Memory B cell (primary cell): ENCODE data around the gene ALG10B.
"Not testable (repeated sequence)": the region's sequence is repeated elsewhere in the genome, so short reads cannot be mapped to it uniquely, and the experiment has no call there.

Experiments
- ATAC-seq: fragments of 150-1000 bp; cut with Tn5 transposase; 2 replicates; pipeline ENCODE4 v1.10.0; 2021; ENCODE audit warnings: low read depth, mild to moderate bottlenecking, moderate library complexity
- DNase-seq, 2 donors: peaks; one replicate each; pipeline ENCODE4 v3.0.0; 2022; ENCODE audit warnings: low spot score in 2 of 2
- H3K27ac Mint-ChIP-seq: one replicate; pipeline ENCODE4 v1.8.0; 2022; ENCODE audit warnings: mild to moderate bottlenecking, moderate library complexity, mixed read lengths
- H3K27me3 Mint-ChIP-seq: one replicate; pipeline ENCODE4 v1.8.0; 2022; ENCODE audit warnings: mixed read lengths
- H3K36me3 Mint-ChIP-seq: one replicate; pipeline ENCODE4 v1.8.0; 2022; ENCODE audit warnings: mild to moderate bottlenecking, mixed read lengths
- H3K4me1 Mint-ChIP-seq: one replicate; pipeline ENCODE4 v1.8.0; 2022; ENCODE audit warnings: mixed read lengths
- H3K4me3 Mint-ChIP-seq: one replicate; pipeline ENCODE4 v1.8.0; 2022; ENCODE audit warnings: mild to moderate bottlenecking, moderate library complexity, mixed read lengths
- H3K9me3 Mint-ChIP-seq: one replicate; pipeline ENCODE4 v1.8.0; 2022; ENCODE audit warnings: mixed read lengths

The ALG10B gene

DNA sequence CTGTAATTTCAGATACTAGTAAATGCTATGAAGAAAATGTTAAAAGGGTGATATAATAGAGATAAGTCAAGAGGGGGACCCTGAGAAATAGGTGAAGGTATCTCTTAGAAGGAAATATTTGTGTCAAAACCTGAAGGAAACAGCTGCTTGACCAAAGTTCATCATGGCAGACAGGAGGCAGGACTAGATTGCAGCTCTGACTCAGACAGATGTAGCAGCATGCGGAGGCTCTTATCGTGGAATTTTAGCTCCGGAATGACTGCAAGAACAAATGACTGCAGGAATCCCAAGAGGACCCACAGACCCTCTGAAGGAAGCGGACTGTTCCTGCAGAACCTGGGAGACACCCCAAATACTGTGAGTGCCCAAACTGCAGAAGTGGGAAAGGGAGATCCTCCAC lies 26.7 kb downstream of the ALG10B start:
- not testable (repeated sequence) for ATAC-seq, H3K27ac Mint-ChIP-seq, H3K4me3 Mint-ChIP-seq, H3K4me1 Mint-ChIP-seq, H3K36me3 Mint-ChIP-seq, H3K27me3 Mint-ChIP-seq, DNase-seq
- H3K9me3 Mint-ChIP-seq: peaks cover 15% of the 10 kb centered on the region

DNA sequence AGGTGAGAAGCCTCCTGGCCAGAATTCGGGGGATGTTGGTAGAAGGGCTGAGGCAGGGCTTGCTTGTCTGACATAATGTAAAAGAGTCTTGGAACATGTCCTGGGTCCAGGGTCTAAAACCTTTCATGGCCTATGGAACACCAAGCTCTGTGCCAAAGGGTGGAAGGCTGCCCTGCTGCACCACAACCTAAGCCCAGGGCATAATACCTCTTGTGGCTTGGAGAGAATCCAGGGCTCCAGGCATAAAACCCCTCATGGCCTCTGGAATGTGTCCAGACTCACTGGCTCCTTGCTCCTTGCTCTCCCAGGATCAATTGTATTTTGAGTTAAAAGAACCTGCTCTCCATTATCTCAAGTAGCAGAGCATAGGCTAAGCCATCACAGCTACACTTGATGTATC lies 27.3 kb downstream of the ALG10B start:
- not testable (repeated sequence) for H3K36me3 Mint-ChIP-seq, H3K27me3 Mint-ChIP-seq, H3K4me3 Mint-ChIP-seq, ATAC-seq, DNase-seq, H3K4me1 Mint-ChIP-seq, H3K27ac Mint-ChIP-seq
- H3K9me3 Mint-ChIP-seq: peaks cover 15% of the 10 kb centered on the region

DNA sequence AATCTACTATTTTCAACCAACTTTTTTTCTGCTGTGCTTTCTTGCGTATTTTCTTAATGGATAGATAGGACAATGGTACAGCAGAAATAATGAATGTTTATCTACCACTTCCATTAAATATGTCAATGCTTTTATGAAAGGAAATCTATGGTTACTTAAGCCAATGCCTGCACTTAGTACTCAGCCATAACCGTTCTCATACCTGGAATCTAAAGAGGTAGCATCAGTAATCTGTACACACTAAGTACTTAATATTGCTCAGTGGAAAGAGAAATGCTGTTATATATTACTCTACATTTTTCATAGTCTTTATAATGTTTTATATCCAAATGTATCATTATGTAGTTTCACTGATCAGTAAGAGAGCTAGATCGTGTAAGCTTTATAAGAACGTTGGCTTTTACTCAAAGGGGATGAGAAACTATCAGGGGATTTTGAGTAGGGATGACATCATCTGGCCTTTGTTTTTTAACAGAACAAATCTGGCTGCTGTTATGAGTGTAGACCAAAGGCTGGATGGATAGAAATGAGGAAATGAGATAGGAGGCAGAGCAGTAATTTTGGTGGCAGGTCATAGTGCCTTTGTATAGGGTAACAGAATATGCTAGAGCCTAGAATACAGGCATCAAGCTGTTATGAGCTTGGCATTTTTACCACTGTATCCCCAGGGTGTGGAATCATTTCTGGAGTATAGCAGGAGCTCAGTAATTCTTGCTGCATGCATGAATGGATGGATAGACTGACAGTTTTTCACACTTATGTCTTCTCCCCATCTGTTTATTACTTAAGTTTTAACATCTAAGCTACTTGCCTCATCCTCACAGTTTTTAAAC lies 34.0 kb downstream of the ALG10B start:
- Mint-ChIP-seq H3K4me3 (no peak overlapping the region), H3K27ac (no peak overlapping the region), H3K27me3 (peaks cover 2% of the 10 kb centered on the region), H3K36me3 (peaks cover 1% of the 10 kb centered on the region), H3K4me1 (no peaks in the 10 kb centered on the region), H3K9me3 (peaks cover 9% of the 10 kb centered on the region)
- no peak for DNase-seq
- peak; percentile 45 for ATAC-seq

DNA sequence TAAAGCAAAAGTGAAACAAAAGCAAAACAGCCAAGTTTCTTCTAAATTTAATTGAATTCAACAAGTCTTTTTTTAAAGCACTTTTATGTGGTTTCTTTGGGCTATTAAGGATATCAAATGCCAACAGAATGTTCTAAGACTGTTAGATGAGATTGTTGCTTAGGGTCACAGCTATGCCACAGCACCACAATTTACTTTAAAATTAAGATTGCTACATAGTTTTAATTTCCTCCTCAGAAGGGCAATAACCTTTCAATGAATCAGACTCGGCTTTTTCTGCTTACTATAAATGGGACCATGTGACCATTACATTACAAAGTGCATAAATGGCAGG lies 34.6 kb downstream of the ALG10B start:
- H3K4me3 Mint-ChIP-seq, H3K27me3 Mint-ChIP-seq, H3K36me3 Mint-ChIP-seq, H3K27ac Mint-ChIP-seq, H3K4me1 Mint-ChIP-seq, ATAC-seq, H3K9me3 Mint-ChIP-seq, DNase-seq: not testable (repeated sequence)

DNA sequence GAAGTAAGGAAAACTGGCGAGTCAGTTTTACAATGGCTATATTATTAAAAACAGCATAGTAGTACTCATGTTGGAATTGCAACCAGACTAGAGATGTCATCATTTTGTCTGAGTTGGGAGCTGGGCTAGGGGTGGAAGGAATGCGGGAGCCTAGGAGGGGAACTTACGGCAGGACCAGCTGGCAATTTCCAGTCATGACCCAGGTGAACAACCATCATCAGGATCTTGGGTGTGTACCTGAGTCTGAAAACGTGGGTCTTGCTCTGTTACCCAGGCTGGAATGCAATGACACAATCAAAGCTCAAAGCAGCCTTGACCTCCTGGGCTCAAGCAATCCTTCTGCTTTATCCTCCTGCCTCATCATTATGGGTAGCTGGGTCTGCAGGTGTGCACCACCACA lies 50.9 kb downstream of the ALG10B start:
- DNase-seq (no peak), ATAC-seq (no peak)
- Mint-ChIP-seq H3K27ac (no peak overlapping the region), H3K9me3 (peaks cover 10% of the 10 kb centered on the region), H3K4me1 (no peaks in the 10 kb centered on the region), H3K4me3 (no peak overlapping the region), H3K36me3 (no peaks in the 10 kb centered on the region), H3K27me3 (no peaks in the 10 kb centered on the region)

DNA sequence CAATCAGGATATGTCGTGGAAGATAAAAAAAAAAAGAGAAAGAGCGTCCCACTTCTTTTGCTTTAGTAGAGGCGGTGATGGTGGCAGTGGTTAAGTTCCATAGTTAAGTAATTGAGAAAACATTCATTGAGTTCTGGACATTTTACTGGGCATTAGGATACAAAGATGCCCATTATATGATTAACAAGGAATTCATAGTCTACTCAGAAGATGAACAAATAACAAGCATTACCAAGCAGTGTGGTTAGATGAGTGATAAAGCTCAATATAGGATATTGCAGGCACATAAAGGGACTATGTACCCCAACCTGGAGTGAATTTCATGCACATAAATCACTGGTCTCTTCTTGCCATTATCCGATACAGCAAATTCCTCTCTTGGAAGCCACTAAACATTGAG lies 53.7 kb downstream of the ALG10B start:
- no peaks in the 10 kb centered on the region for H3K4me1 Mint-ChIP-seq
- H3K36me3 Mint-ChIP-seq: no peaks in the 10 kb centered on the region
- ATAC-seq (no peak), DNase-seq (no peak)
- no peak overlapping the region for H3K27ac Mint-ChIP-seq
- no peaks in the 10 kb centered on the region for H3K27me3 Mint-ChIP-seq
- no peak overlapping the region for H3K4me3 Mint-ChIP-seq
- peaks cover 9% of the 10 kb centered on the region for H3K9me3 Mint-ChIP-seq

DNA sequence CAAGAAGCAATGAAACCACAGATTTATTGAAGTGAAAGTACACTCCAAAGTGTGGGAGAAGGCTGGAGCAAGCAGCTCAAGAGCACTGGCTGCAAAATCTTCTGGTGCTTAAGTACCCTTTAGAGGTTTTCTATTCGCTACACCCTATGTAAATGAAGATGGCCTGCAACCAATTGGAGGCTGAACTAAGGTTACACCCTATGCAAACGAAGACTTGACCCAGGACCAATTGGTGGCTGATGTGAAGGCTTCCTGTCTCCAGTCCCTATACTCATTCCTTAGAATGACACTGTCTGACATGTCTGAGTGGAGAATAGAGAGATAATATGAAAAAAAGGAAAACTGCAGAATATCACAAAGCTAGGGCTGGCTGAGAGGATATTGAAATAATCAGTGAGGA lies 57.2 kb downstream of the ALG10B start:
- ATAC-seq: no peak
- Mint-ChIP-seq H3K27ac (no peak overlapping the region), H3K9me3 (peaks cover 7% of the 10 kb centered on the region), H3K4me1 (no peaks in the 10 kb centered on the region), H3K36me3 (no peaks in the 10 kb centered on the region), H3K4me3 (no peak overlapping the region), H3K27me3 (no peaks in the 10 kb centered on the region)
- no peak for DNase-seq

DNA sequence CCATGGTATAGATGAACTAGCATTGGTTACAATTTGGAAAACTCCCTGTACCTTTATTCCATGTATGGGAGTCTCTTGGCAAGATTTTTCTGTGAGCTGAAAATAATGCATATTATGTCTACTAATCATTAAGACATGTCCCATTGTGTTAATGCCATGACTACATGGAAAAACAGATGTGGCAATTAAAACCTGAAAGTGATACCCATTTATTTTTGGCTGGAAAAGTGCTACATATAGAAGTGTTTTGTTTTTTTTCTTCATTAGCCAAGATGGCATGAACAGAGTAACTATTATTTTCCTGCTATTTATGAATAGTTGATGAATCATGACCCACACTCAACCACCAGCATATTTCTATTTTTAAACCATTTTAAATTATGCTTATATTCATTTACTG lies 58.2 kb downstream of the ALG10B start:
- Mint-ChIP-seq H3K4me3 (no peak overlapping the region), H3K27me3 (no peaks in the 10 kb centered on the region), H3K9me3 (peaks cover 8% of the 10 kb centered on the region), H3K36me3 (no peaks in the 10 kb centered on the region), H3K4me1 (no peaks in the 10 kb centered on the region), H3K27ac (no peak overlapping the region)
- DNase-seq (no peak), ATAC-seq (no peak)
